Measurements from ENCODE around the gene TMOD3.

GRCh38 chr15:51879555-51879954, 50.1 kb downstream of the TMOD3 start:
- TF ChIP-seq, protein P1, sequence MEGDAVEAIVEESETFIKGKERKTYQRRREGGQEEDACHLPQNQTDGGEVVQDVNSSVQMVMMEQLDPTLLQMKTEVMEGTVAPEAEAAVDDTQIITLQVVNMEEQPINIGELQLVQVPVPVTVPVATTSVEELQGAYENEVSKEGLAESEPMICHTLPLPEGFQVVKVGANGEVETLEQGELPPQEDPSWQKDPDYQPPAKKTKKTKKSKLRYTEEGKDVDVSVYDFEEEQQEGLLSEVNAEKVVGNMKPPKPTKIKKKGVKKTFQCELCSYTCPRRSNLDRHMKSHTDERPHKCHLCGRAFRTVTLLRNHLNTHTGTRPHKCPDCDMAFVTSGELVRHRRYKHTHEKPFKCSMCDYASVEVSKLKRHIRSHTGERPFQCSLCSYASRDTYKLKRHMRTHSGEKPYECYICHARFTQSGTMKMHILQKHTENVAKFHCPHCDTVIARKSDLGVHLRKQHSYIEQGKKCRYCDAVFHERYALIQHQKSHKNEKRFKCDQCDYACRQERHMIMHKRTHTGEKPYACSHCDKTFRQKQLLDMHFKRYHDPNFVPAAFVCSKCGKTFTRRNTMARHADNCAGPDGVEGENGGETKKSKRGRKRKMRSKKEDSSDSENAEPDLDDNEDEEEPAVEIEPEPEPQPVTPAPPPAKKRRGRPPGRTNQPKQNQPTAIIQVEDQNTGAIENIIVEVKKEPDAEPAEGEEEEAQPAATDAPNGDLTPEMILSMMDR (IDR thresholded peaks at IDR 0.05; ENCODE audit: insufficient read depth, low read length, poor library complexity, severe bottlenecking), result no peak
- TF ChIP-seq EZH2phosphoT487 (conservative IDR thresholded peaks at IDR 0.05; ENCODE audit: low read length), result no peak

Measured in SU-DHL-6 (cell line).